K562 (cell line): ENCODE results near the gene DNAJB14. TPM values are rescaled to one million over a fixed set of nuclear protein-coding genes. Genes with fewer than 3 reads are reported as not detected.
A peak's percentile ranks its signal among the peaks of the same experiment; 100 is the strongest.

Experiments used
- ATAC-seq: fragments of 200-7000 bp; cut with Tn5 transposase; 3 replicates; pipeline ENCODE4 v1.9.1; 2020; ENCODE audit warnings: moderate library complexity
- BruUV-seq: library from RNA; stranded (reverse); fragments of 400-500 nt; replicated peaks from 2 replicates; lab custom pipeline; 2021; lab: Mats Ljungman, UMichigan
- CTCF ChIA-PET: fragments of 300-600 bp; formaldehyde crosslinking; extraction: SDS; loops from one replicate; lab custom pipeline; 2021; ENCODE audit warnings: low intra/inter-chr PET ratio; lab: Yijun Ruan, JAX
- POLR2A ChIA-PET: fragments of 300-600, 350-650 bp; sonication (Branson Sonifier 250); formaldehyde crosslinking; extraction: SDS; loops from one replicate; lab custom pipeline; 2021; ENCODE audit warnings: antibody characterized with exemption, inconsistent platforms; lab: Yijun Ruan, JAX
- DNase-seq, 4 experiments: peaks; one replicate each; pipeline versions ENCODE4 v3.0.0 to v3.0.0-alpha.2; 2011 to 2018; ENCODE audit warnings: low spot score in 3 of 4, mixed read lengths in 3 of 4; ENCODE audit errors: extremely low read depth in 1 of 4
- FAIRE-seq: peaks from 2 replicates; lab custom pipeline; 2011; peaks lifted over from hg19 to GRCh38; lab: Jason Lieb, UNC
- H2AFZ ChIP-seq: 2 replicates; pipeline ENCODE4 v1.6.0; 2011; ENCODE audit warnings: low read depth, low read length, control low read depth, inconsistent platforms
- H3K27ac ChIP-seq: fragments of 200-600 bp; 3 replicates; pipeline ENCODE4 v1.8.0; 2011; ENCODE audit warnings: low read depth, mild to moderate bottlenecking, control low read depth, inconsistent platforms, low read length, moderate library complexity, mixed read lengths; ENCODE audit errors: extremely low read depth
- H3K27me3 ChIP-seq, 2 experiments: fragments of 300-600 bp in 1 of 2; 2 replicates in 1 of 2; 3 replicates in 1 of 2; pipeline versions ENCODE4 v1.6.0 to v1.8.0; 2011; ENCODE audit warnings: inconsistent platforms in 2 of 2, low read length in 2 of 2, mild to moderate bottlenecking in 1 of 2, mixed read lengths in 1 of 2, moderate library complexity in 1 of 2; ENCODE audit not compliant: control insufficient read depth in 2 of 2, insufficient read depth in 2 of 2
- H3K36me3 ChIP-seq: fragments of 300-600 bp; 3 replicates; pipeline ENCODE4 v1.8.0; 2011; ENCODE audit warnings: mild to moderate bottlenecking, low read length, inconsistent platforms; ENCODE audit not compliant: control insufficient read depth, insufficient read depth
- H3K4me1 ChIP-seq, 2 experiments: fragments of 200-600 bp in 1 of 2; replicated peaks in 1 of 2; 2 replicates in 1 of 2; 3 replicates in 1 of 2; pipeline versions ENCODE4 v1.5.1 to v1.8.0; 2011; ENCODE audit warnings: inconsistent platforms in 2 of 2, low read length in 2 of 2, mild to moderate bottlenecking in 1 of 2, mixed read lengths in 1 of 2, moderate library complexity in 1 of 2; ENCODE audit not compliant: control insufficient read depth in 2 of 2, insufficient read depth in 2 of 2
- H3K4me2 ChIP-seq: 2 replicates; pipeline ENCODE4 v1.6.1; 2011; ENCODE audit warnings: low read length, control low read depth, inconsistent platforms, mixed read lengths; ENCODE audit not compliant: insufficient read depth
- H3K4me3 ChIP-seq: fragments of 200-600 bp; sonication (generic), shearing (Covaris generic); 2 replicates; pipeline ENCODE4 v1.5.1; 2016; ENCODE audit warnings: control low read depth, inconsistent platforms
- H3K79me2 ChIP-seq: fragments of 200-600 bp; 3 replicates; pipeline ENCODE4 v1.8.0; 2011; ENCODE audit warnings: low read length, inconsistent platforms; ENCODE audit not compliant: control insufficient read depth, insufficient read depth
- H3K9ac ChIP-seq, 2 experiments: 2 replicates each; pipeline versions ENCODE4 v1.6.0 to v1.6.1; 2011; ENCODE audit warnings: low read depth in 2 of 2, low read length in 2 of 2, control low read depth in 1 of 2, inconsistent platforms in 1 of 2, mild to moderate bottlenecking in 1 of 2, mixed read lengths in 1 of 2; ENCODE audit not compliant: insufficient read depth in 1 of 2
- H3K9me1 ChIP-seq: one replicate; pipeline ENCODE4 v1.6.0; 2011; ENCODE audit warnings: inconsistent platforms, mild to moderate bottlenecking, low read length, moderate library complexity; ENCODE audit not compliant: control insufficient read depth, insufficient read depth
- H3K9me3 ChIP-seq: replicated peaks from 2 replicates; pipeline ENCODE4 v1.5.1; 2011; ENCODE audit warnings: low read depth, low read length, inconsistent platforms; ENCODE audit not compliant: control insufficient read depth, insufficient read depth
- H4K20me1 ChIP-seq: replicated peaks from 2 replicates; pipeline ENCODE4 v1.6.1; 2011; ENCODE audit warnings: low read length, inconsistent platforms, mixed read lengths; ENCODE audit not compliant: control insufficient read depth, insufficient read depth
- CEBPB ChIP-seq: fragments of 450-650 bp; IDR thresholded peaks from 2 replicates; pipeline ENCODE4 v1.6.1; 2016; ENCODE audit warnings: missing genetic modification characterization, missing compliant biosample characterization
- CEBPG ChIP-seq, 3 experiments: fragments of 200-800 bp in 1 of 3; sonication (Bioruptor generic) in 1 of 3; sonication (generic) in 1 of 3; formaldehyde crosslinking in 1 of 3; IDR thresholded peaks in 2 of 3; conservative IDR thresholded peaks in 1 of 3; 2 replicates each; pipeline versions ENCODE4 v1.6.1 to v1.8.0; 2016 to 2022; ENCODE audit warnings: missing compliant biosample characterization in 2 of 3, missing genetic modification characterization in 2 of 3, mild to moderate bottlenecking in 1 of 3, missing genetic modification reagents in 1 of 3
- ERF ChIP-seq: fragments of 450-650 bp; formaldehyde crosslinking; IDR thresholded peaks from 2 replicates; pipeline ENCODE4 v1.4.0; 2020; ENCODE audit warnings: mild to moderate bottlenecking, mixed read lengths
- IRF1 ChIP-seq: sonication (generic); formaldehyde crosslinking; IDR thresholded peaks from 2 replicates; pipeline ENCODE4 v1.8.0; 2022; ENCODE audit warnings: missing genetic modification reagents, mild to moderate bottlenecking, borderline replicate concordance
- NFATC3 ChIP-seq: fragments of 450-650 bp; IDR thresholded peaks from 2 replicates; pipeline ENCODE4 v1.6.1; 2017; ENCODE audit warnings: mild to moderate bottlenecking
- PHB ChIP-seq: fragments of 250-450 bp; sonication (Bioruptor Pico); IDR thresholded peaks from 2 replicates; pipeline ENCODE4 v1.5.0; 2021
- SMAD1 ChIP-seq: fragments of 150-350 bp; IDR thresholded peaks from 2 replicates; pipeline ENCODE4 v1.6.1; 2014; ENCODE audit warnings: low read length, low read depth; ENCODE audit not compliant: partially characterized antibody
- SNAPC5 ChIP-seq: fragments of 250-450 bp; sonication (Bioruptor Pico); IDR thresholded peaks from 2 replicates; pipeline ENCODE4 v1.8.0; 2021; ENCODE audit warnings: moderate library complexity, mild to moderate bottlenecking, inconsistent platforms
- USF1 ChIP-seq: sonication (generic); formaldehyde crosslinking; IDR thresholded peaks from 2 replicates; pipeline ENCODE4 v1.9.0; 2022; ENCODE audit warnings: mild to moderate bottlenecking, missing genetic modification reagents
- ZBTB7A ChIP-seq: IDR thresholded peaks from 2 replicates; pipeline ENCODE4 v1.6.1; 2011; ENCODE audit warnings: low read depth, mild to moderate bottlenecking, low read length, moderate library complexity, borderline replicate concordance; ENCODE audit not compliant: control insufficient read depth
- ZNF764 ChIP-seq: fragments of 250-450 bp; sonication (Bioruptor Pico); IDR thresholded peaks from 2 replicates; pipeline ENCODE4 v1.4.0; 2020; ENCODE audit warnings: low read depth, mild to moderate bottlenecking, moderate library complexity
- WGBS: fragments of 100-300 bp; shearing (Covaris generic); methylation state at CpG from one replicate; pipeline ENCODE4 v1.1.6; 2016; ENCODE audit warnings: low coverage, mixed read lengths; ENCODE audit not compliant: insufficient coverage; ENCODE audit errors: missing lambda C conversion rate; 5-methylcytosine and 5-hydroxymethylcytosine counted together
- in situ Hi-C: fragments of 300-500 bp; cut with MboI; formaldehyde crosslinking; loops from 4 replicates; pipeline ENCODE4 v1.15.0; 2018; ENCODE audit warnings: inconsistent platforms, mixed read lengths
- intact Hi-C: fragments of 100-400 bp; cut with micrococcal nuclease; formaldehyde crosslinking; loops from 2 replicates; pipeline ENCODE4 v1.14.2; 2022
- polyA plus RNA-seq, 8 experiments: library from polyadenylated mRNA; depleted of rRNA in 4 of 8; stranded (reverse) in 5 of 8; unstranded in 3 of 8; fragments of >200 nt; fragmentation: Nextera tagmentation in 2 of 8; fragmentation: Illumina TruSeq in 1 of 8; extraction: Ambion mirVana in 2 of 8; extraction: Trizol in 1 of 8; gene quantifications; 2 replicates each; pipeline versions ENCODE4 v1.2.1 to v1.2.3, GENCODE V29; 2011 to 2014; ENCODE audit warnings: inconsistent platforms in 1 of 8, missing spikeins in 1 of 8
- total RNA-seq, 7 experiments: library from RNA; depleted of rRNA in 6 of 7; stranded (reverse); fragments of >200 nt in 6 of 7; fragmentation: Illumina TruSeq in 2 of 7; extraction: Trizol in 2 of 7; gene quantifications; 2 replicates each; pipeline versions ENCODE4 v1.2.1 to v1.2.3, GENCODE V29; 2011 to 2021; ENCODE audit warnings: low replicate concordance in 1 of 7

Gene DNAJB14
- total and polyA plus RNA-seq, 9 of the 15 experiments (the other 6 are each of a cell fraction or from before 2014, with no cell fraction given), result 5.5 to 28.0 (median 12.7) TPM

GRCh38 chr4:99879458-99879857, 67.0 kb downstream of the DNAJB14 start:
- Histone ChIP-seq H3K9ac (no peak overlapping the region), H3K9me1 (no peaks in the 10 kb centered on the region), H3K79me2 (no peaks in the 10 kb centered on the region), H2AFZ (no peak overlapping the region), H3K4me2 (no peak overlapping the region), H3K4me3 (no peak overlapping the region), H3K9me3 (no peaks in the 10 kb centered on the region), H3K36me3 (peaks cover 47% of the 10 kb centered on the region), H4K20me1 (no peaks in the 10 kb centered on the region), H3K27me3 (no peaks in the 10 kb centered on the region), H3K27ac (no peak overlapping the region), H3K4me1 (no peaks in the 10 kb centered on the region)
- intact Hi-C loops (no loop called here), in situ Hi-C loops (loop anchor here (10.0 kb wide), 1 partner anchor 315 kb away; the partner anchor contains the start of gene TRMT10A)
- WGBS, result 92% methylated on average over 3 of the region's 3 CpGs
- ChIA-PET POLR2A (interaction anchor here (1.4 kb wide), 1 partner anchor 68 kb away, joined by 5 read pairs; no protein-coding TSS in a partner anchor), CTCF (no interaction called here)
- ATAC-seq (no peak), DNase-seq (no peak), FAIRE-seq (no peak)
- TF ChIP-seq CEBPG (CRISPR knock-in tag; IDR thresholded peaks at IDR 0.05) (no peak), CEBPG (tag; conservative IDR thresholded peaks at IDR 0.05 in 1 of 2, IDR thresholded peaks at IDR 0.05 in 1 of 2) (peak; percentile 56 to 67), ZBTB7A (no peak), CEBPB (peak; percentile 81)
- BruUV-seq, result no TSS peak

- H3K27ac ChIP-seq, result no peak overlapping the region
- ChIA-PET CTCF (no interaction called here), POLR2A (no interaction called here)
- DNase-seq (no peak), FAIRE-seq (no peak), ATAC-seq (no peak)
- no TSS peak for BruUV-seq
- in situ Hi-C loops (loop anchor here (10.0 kb wide), 1 partner anchor 314 kb away; the partner anchor contains the start of gene TRMT10A), intact Hi-C loops (no loop called here)
- TF ChIP-seq USF1 (CRISPR knock-in tag) (no peak), ZNF764 (CRISPR knock-in tag) (no peak), ERF (CRISPR knock-in tag) (no peak), SMAD1 (no peak), PHB (CRISPR knock-in tag) (no peak), SNAPC5 (CRISPR knock-in tag) (no peak), NFATC3 (no peak), IRF1 (CRISPR knock-in tag) (no peak)
- no peaks in the 10 kb centered on the region for H3K9me1 ChIP-seq
- H3K4me1 ChIP-seq, result no peaks in the 10 kb centered on the region
- no peaks in the 10 kb centered on the region for H3K27me3 ChIP-seq
- H3K4me2 ChIP-seq, result no peak overlapping the region
- no peak overlapping the region for H3K4me3 ChIP-seq
- H4K20me1 ChIP-seq, result no peaks in the 10 kb centered on the region
- H2AFZ ChIP-seq, result no peak overlapping the region
- H3K9me3 ChIP-seq, result no peaks in the 10 kb centered on the region
- peaks cover 40% of the 10 kb centered on the region for H3K36me3 ChIP-seq
- H3K79me2 ChIP-seq, result no peaks in the 10 kb centered on the region
- no peak overlapping the region for H3K9ac ChIP-seq
Measured at GRCh38 chr4:99878604-99879003, 67.8 kb downstream of the DNAJB14 start.
